KOPT-K1 (cell line): ENCODE measurements around the gene SATB1.
A peak's percentile ranks its signal among the peaks of the same experiment; 100 is the strongest.
"Not testable (repeated sequence)": the region's sequence is repeated elsewhere in the genome, so short reads cannot be mapped to it uniquely, and the experiment has no call there.

Experiments used
- H3K27ac ChIP-seq: fragments of 200-600 bp; sonication (generic); 2 replicates; pipeline ENCODE4 v1.5.1; 2016; ENCODE audit warnings: antibody characterized with exemption, mild to moderate bottlenecking, low read depth, low read length; ENCODE audit not compliant: poor library complexity, severe bottlenecking
- H3K36me3 ChIP-seq: fragments of 200-600 bp; sonication (generic); 2 replicates; pipeline ENCODE4 v1.5.1; 2017; ENCODE audit warnings: antibody characterized with exemption, mild to moderate bottlenecking, low read length, moderate library complexity; ENCODE audit not compliant: insufficient read depth
- H3K9me3 ChIP-seq: fragments of 200-600 bp; sonication (generic); 2 replicates; pipeline ENCODE4 v1.5.1; 2017; ENCODE audit warnings: antibody characterized with exemption, low read length, mild to moderate bottlenecking; ENCODE audit not compliant: insufficient read depth, poor library complexity, severe bottlenecking

The SATB1 gene

GRCh38 chr3:18424729-18425640 is at the start of gene SATB1:
TSS of gene SATB1 (minus strand) at chr3:18425339. CDS start at chr3:18420967, 4,372 bp downstream.
- peak within 1 kb of the TSS; percentile 75 for H3K27ac ChIP-seq
- H3K36me3 ChIP-seq, result peaks cover 9% of the 10 kb centered on the region
- H3K9me3 ChIP-seq, result no peaks in the 10 kb centered on the region

- no peak overlapping the region for H3K27ac ChIP-seq
- no peaks in the 10 kb centered on the region for H3K36me3 ChIP-seq
Measured at GRCh38 chr3:18474202-18474601, 49.1 kb upstream of the SATB1 start.

GRCh38 chr3:18469775-18470174 is 44.6 kb upstream of the SATB1 start:
- H3K27ac ChIP-seq, result no peak overlapping the region
- peaks cover 14% of the 10 kb centered on the region for H3K36me3 ChIP-seq
- H3K9me3 ChIP-seq, result no peaks in the 10 kb centered on the region

More at GRCh38 chr3:18474202-18474601, 49.1 kb upstream of the SATB1 start:
- no peaks in the 10 kb centered on the region for H3K9me3 ChIP-seq

GRCh38 chr3:18466136-18466535 is 41.0 kb upstream of the SATB1 start:
- Histone ChIP-seq H3K36me3 (peaks cover 22% of the 10 kb centered on the region), H3K9me3 (peaks cover 19% of the 10 kb centered on the region), H3K27ac (no peak overlapping the region)

GRCh38 chr3:18454766-18455165 is 29.6 kb upstream of the SATB1 start:
- peaks cover 7% of the 10 kb centered on the region; the same call in 1 of the 2 replicates for H3K36me3 ChIP-seq
- H3K27ac ChIP-seq, result no peak overlapping the region
- peaks cover 19% of the 10 kb centered on the region for H3K9me3 ChIP-seq

- peaks cover 19% of the 10 kb centered on the region for H3K9me3 ChIP-seq
- H3K27ac ChIP-seq, result not testable (repeated sequence)
- H3K36me3 ChIP-seq, result peaks cover 16% of the 10 kb centered on the region
Measured at GRCh38 chr3:18449618-18450017, 24.5 kb upstream of the SATB1 start.

DNA sequence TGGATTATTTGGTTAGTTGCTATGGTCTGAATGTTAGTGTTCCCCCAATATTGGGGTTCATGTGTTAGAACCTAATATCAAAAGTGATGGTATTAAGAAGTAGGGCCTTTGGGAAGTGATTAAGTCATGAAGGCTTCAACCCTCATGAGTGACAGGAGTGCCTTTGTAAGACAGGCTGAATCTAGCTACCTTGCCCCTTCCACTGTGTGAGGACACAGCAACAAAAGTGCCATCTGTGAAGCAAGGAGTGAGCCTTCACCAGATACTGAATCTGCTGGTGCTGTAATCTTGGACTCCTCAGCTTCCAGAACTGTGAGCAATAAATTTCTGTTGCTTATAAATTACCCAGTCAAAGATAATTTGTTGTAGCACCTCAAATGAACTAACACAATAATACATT is 22.6 kb upstream of the SATB1 start:
- Histone ChIP-seq H3K36me3 (peaks cover 9% of the 10 kb centered on the region; the same call in 1 of the 2 replicates), H3K27ac (no peak overlapping the region), H3K9me3 (peaks cover 14% of the 10 kb centered on the region)

GRCh38 chr3:18446149-18446825 is 21.1 kb upstream of the SATB1 start:
- Histone ChIP-seq H3K36me3 (peaks cover 9% of the 10 kb centered on the region; the same call in 1 of the 2 replicates), H3K27ac (peak overlapping the region; percentile 87), H3K9me3 (peaks cover 14% of the 10 kb centered on the region)

GRCh38 chr3:18445401-18446148 is 20.4 kb upstream of the SATB1 start:
- Histone ChIP-seq H3K9me3 (peaks cover 14% of the 10 kb centered on the region), H3K36me3 (peaks cover 9% of the 10 kb centered on the region; the same call in 1 of the 2 replicates), H3K27ac (peak overlapping the region; percentile 87)

- Histone ChIP-seq H3K9me3 (peaks cover 14% of the 10 kb centered on the region), H3K27ac (peak overlapping the region; percentile 87), H3K36me3 (peaks cover 9% of the 10 kb centered on the region; the same call in 1 of the 2 replicates)
Measured at GRCh38 chr3:18444595-18445400, 19.7 kb upstream of the SATB1 start.

- Histone ChIP-seq H3K27ac (peak overlapping the region; percentile 87), H3K36me3 (peaks cover 4% of the 10 kb centered on the region; the same call in 1 of the 2 replicates)
Measured at GRCh38 chr3:18443665-18444594, 18.8 kb upstream of the SATB1 start.

GRCh38 chr3:18442756-18443664 is 17.9 kb upstream of the SATB1 start:
- peak overlapping the region; percentile 87 for H3K27ac ChIP-seq
- no peaks in the 10 kb centered on the region for H3K36me3 ChIP-seq
- no peaks in the 10 kb centered on the region for H3K9me3 ChIP-seq

More at GRCh38 chr3:18443665-18444594, 18.8 kb upstream of the SATB1 start:
- peaks cover 6% of the 10 kb centered on the region for H3K9me3 ChIP-seq
